ENCODE data around the gene IRF2BP2. TPM values are rescaled to one million over a fixed set of nuclear protein-coding genes. Genes with fewer than 3 reads are reported as not detected.

Gene IRF2BP2
- total RNA-seq, 2 experiments from 2014 or later = 99.6 to 107 TPM

- H3K36me3 Mint-ChIP-seq (ENCODE audit: low read depth) = no peaks in the 10 kb centered on the region
- H3K27ac Mint-ChIP-seq = no peak overlapping the region
- H3K4me1 Mint-ChIP-seq (ENCODE audit: low read depth) = peaks cover 4% of the 10 kb centered on the region
- H3K9me3 Mint-ChIP-seq = peaks cover 3% of the 10 kb centered on the region
- H3K27me3 Mint-ChIP-seq (ENCODE audit: low read depth) = no peaks in the 10 kb centered on the region
- H3K4me3 Mint-ChIP-seq = no peak overlapping the region
- CTCF ChIA-PET = no interaction called here
- DNase-seq = peak; percentile 32
- intact Hi-C loops (cut with micrococcal nuclease) = loop anchor here (2.0 kb wide), 1 partner anchor 20 kb away; no protein-coding TSS in a partner anchor
Measured at GRCh38 chr1:234564035-234565029, 45.6 kb downstream of the IRF2BP2 start.

DNA sequence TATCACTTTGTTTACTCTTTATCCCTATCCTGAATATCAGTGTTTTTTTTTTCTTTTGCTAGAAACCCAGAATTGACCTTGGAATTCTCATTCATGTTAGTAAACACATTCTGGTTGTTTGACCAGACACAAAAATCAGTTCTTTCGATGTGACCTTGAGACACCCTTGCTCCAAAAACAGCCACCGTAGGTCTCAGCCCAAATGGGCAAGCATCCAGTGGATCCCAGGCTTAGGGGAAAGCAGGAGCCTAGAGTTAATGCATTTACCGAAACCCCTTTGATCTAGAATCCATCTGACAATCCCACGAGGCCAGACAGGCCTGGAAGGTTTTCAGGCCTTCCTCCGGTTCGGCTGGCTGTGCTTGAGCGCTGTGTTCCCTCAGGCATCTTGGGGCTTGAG, 47.6 kb downstream of the IRF2BP2 start:
- H3K27me3 Mint-ChIP-seq (ENCODE audit: low read depth) = no peaks in the 10 kb centered on the region
- DNase-seq = no peak
- H3K4me3 Mint-ChIP-seq = no peak overlapping the region
- no peak overlapping the region for H3K27ac Mint-ChIP-seq
- peaks cover 4% of the 10 kb centered on the region for H3K4me1 Mint-ChIP-seq (ENCODE audit: low read depth)
- intact Hi-C loops (cut with micrococcal nuclease) = no loop called here
- peaks cover 3% of the 10 kb centered on the region for H3K9me3 Mint-ChIP-seq
- H3K36me3 Mint-ChIP-seq (ENCODE audit: low read depth) = no peaks in the 10 kb centered on the region
- CTCF ChIA-PET = interaction anchor here (0.6 kb wide), 1 partner anchor 27 kb away, joined by 5 read pairs; no protein-coding TSS in a partner anchor

- CTCF ChIA-PET = interaction anchor here (0.6 to 1.1 kb wide), 3 partner anchors 17 to 855 kb away, joined by 3 to 5 read pairs (median 5); no protein-coding TSS in a partner anchor
- no peaks in the 10 kb centered on the region for H3K36me3 Mint-ChIP-seq (ENCODE audit: low read depth)
- H3K27me3 Mint-ChIP-seq (ENCODE audit: low read depth) = no peaks in the 10 kb centered on the region
- H3K27ac Mint-ChIP-seq = no peak overlapping the region
- no peak overlapping the region for H3K4me3 Mint-ChIP-seq
- no peak for DNase-seq
- intact Hi-C loops (cut with micrococcal nuclease) = no loop called here
- peaks cover 4% of the 10 kb centered on the region for H3K4me1 Mint-ChIP-seq (ENCODE audit: low read depth)
- H3K9me3 Mint-ChIP-seq = no peaks in the 10 kb centered on the region
Measured at GRCh38 chr1:234561319-234561718, 48.7 kb downstream of the IRF2BP2 start.

GRCh38 chr1:234559902-234560676, 49.9 kb downstream of the IRF2BP2 start:
- Mint-ChIP-seq H3K9me3 (no peaks in the 10 kb centered on the region), H3K4me1 (ENCODE audit: low read depth) (peaks cover 4% of the 10 kb centered on the region), H3K36me3 (ENCODE audit: low read depth) (no peaks in the 10 kb centered on the region), H3K27me3 (ENCODE audit: low read depth) (no peaks in the 10 kb centered on the region), H3K4me3 (no peak overlapping the region), H3K27ac (no peak overlapping the region)
- CTCF ChIA-PET = no interaction called here
- no peak for DNase-seq
- intact Hi-C loops (cut with micrococcal nuclease) = no loop called here

GRCh38 chr1:234559152-234559901, 50.7 kb downstream of the IRF2BP2 start:
- Mint-ChIP-seq H3K4me1 (ENCODE audit: low read depth) (no peaks in the 10 kb centered on the region), H3K36me3 (ENCODE audit: low read depth) (no peaks in the 10 kb centered on the region), H3K9me3 (no peaks in the 10 kb centered on the region), H3K4me3 (no peak overlapping the region), H3K27me3 (ENCODE audit: low read depth) (no peaks in the 10 kb centered on the region), H3K27ac (no peak overlapping the region)
- DNase-seq = no peak
- intact Hi-C loops (cut with micrococcal nuclease) = no loop called here
- CTCF ChIA-PET = no interaction called here

DNA sequence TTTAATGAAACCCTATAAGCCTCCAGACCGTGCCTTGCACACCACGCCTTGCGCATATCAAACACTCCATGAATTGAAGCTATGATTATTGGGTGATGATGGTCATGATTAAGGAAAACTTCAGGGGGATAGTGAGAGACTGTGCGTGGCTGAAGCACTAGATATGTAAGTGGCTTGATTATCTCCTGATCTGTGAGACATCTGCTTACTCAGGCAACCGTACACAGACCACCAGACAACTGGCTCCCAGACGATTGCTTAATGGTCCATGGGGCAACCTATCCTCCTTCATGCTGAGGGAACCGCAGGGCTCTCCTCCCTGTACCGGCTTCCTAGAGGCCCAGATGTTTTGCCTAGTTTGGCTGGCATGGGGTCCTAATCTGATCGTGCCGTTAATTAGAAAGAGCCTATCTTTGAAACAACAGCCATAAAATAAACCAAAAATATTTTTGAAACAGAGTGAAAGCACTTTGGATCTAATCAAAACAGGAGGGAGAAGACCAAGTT, 51.6 kb downstream of the IRF2BP2 start:
- Mint-ChIP-seq H3K27ac (no peak overlapping the region), H3K4me3 (no peak overlapping the region), H3K4me1 (ENCODE audit: low read depth) (no peaks in the 10 kb centered on the region), H3K9me3 (no peaks in the 10 kb centered on the region), H3K36me3 (ENCODE audit: low read depth) (no peaks in the 10 kb centered on the region), H3K27me3 (ENCODE audit: low read depth) (no peaks in the 10 kb centered on the region)
- CTCF ChIA-PET = no interaction called here
- intact Hi-C loops (cut with micrococcal nuclease) = no loop called here
- DNase-seq = no peak

GRCh38 chr1:234556245-234556943, 53.6 kb downstream of the IRF2BP2 start:
- intact Hi-C loops (cut with micrococcal nuclease) = no loop called here
- DNase-seq = no peak
- no peaks in the 10 kb centered on the region for H3K4me1 Mint-ChIP-seq (ENCODE audit: low read depth)
- CTCF ChIA-PET = interaction anchor here (0.7 kb wide), 1 partner anchor 1716 kb away, joined by 3 read pairs; no protein-coding TSS in a partner anchor
- no peak overlapping the region for H3K27ac Mint-ChIP-seq
- no peaks in the 10 kb centered on the region for H3K9me3 Mint-ChIP-seq
- H3K36me3 Mint-ChIP-seq (ENCODE audit: low read depth) = no peaks in the 10 kb centered on the region
- no peak overlapping the region for H3K4me3 Mint-ChIP-seq
- no peaks in the 10 kb centered on the region for H3K27me3 Mint-ChIP-seq (ENCODE audit: low read depth)

GRCh38 chr1:234555390-234556024, 54.5 kb downstream of the IRF2BP2 start:
- Mint-ChIP-seq H3K9me3 (no peaks in the 10 kb centered on the region), H3K4me3 (no peak overlapping the region), H3K27me3 (ENCODE audit: low read depth) (no peaks in the 10 kb centered on the region), H3K27ac (no peak overlapping the region), H3K4me1 (ENCODE audit: low read depth) (no peaks in the 10 kb centered on the region), H3K36me3 (ENCODE audit: low read depth) (no peaks in the 10 kb centered on the region)
- CTCF ChIA-PET = interaction anchor here (0.7 to 1.2 kb wide), 2 partner anchors 528 to 1717 kb away, joined by 3 read pairs; no protein-coding TSS in a partner anchor
- DNase-seq = no peak
- intact Hi-C loops (cut with micrococcal nuclease) = no loop called here

DNA sequence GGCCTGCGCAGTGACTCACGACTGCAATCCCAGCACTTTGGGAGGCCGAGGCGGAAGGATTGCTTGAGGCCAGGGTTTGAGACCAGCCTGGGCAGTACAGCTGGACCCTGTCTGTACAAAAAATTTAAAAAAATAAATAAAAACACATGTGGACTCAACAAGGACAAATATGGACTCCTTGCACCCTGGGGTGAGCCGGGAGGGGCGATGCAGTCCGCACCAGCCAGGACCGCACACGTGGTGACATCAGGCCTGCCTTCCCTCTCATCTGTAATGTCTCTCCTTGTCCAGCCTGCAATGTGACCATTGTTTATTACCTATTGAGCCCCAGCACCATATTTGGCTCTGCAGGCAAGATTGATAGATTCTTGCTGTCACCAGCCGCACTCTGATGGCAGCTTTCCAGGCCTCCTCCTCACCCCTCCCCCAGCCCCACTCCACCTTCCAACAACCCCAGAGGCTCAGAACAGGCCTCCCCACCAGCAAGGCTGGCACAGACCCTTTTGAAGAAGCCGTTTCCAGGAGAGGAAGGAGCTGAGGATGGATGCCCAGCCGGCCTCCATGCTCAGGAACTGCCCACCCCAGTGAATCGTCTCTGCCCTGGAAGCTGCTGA, 55.2 kb downstream of the IRF2BP2 start:
- no peak for DNase-seq
- Mint-ChIP-seq H3K27ac (no peak overlapping the region), H3K4me1 (ENCODE audit: low read depth) (no peaks in the 10 kb centered on the region), H3K27me3 (ENCODE audit: low read depth) (no peaks in the 10 kb centered on the region), H3K36me3 (ENCODE audit: low read depth) (no peaks in the 10 kb centered on the region), H3K9me3 (no peaks in the 10 kb centered on the region), H3K4me3 (no peak overlapping the region)
- intact Hi-C loops (cut with micrococcal nuclease) = no loop called here
- CTCF ChIA-PET = interaction anchor here (0.6 to 1.2 kb wide), 2 partner anchors 55 to 529 kb away, joined by 3 read pairs; no protein-coding TSS in a partner anchor
